HG02852 (cell line): ENCODE data around the gene RNGTT.

Experiments
- ATAC-seq: cut with Tn5 transposase; IDR thresholded peaks from one replicate; pipeline ENCODE4 v1.9.1; 2021; ENCODE audit warnings: mild to moderate bottlenecking, moderate library complexity; ENCODE audit not compliant: unreplicated experiment

The RNGTT gene

GRCh38 chr6:88671624-88672023 lies 291.8 kb downstream of the RNGTT start:
- no peak for ATAC-seq

- ATAC-seq: no peak
These were observed 293.0 kb downstream of the RNGTT start for GRCh38 chr6:88670369-88670768.

GRCh38 chr6:88669475-88669874 lies 293.9 kb downstream of the RNGTT start:
- ATAC-seq: no peak

GRCh38 chr6:88666901-88667300 lies 296.5 kb downstream of the RNGTT start:
- no peak for ATAC-seq

- no peak for ATAC-seq
These were observed 298.3 kb downstream of the RNGTT start for GRCh38 chr6:88665131-88665530.

- ATAC-seq: no peak
These were observed 299.6 kb downstream of the RNGTT start for GRCh38 chr6:88663801-88664200.

GRCh38 chr6:88662653-88663174 lies 300.7 kb downstream of the RNGTT start:
- no peak for ATAC-seq

- no peak for ATAC-seq
These were observed 301.2 kb downstream of the RNGTT start for GRCh38 chr6:88662163-88662580.

GRCh38 chr6:88661136-88661535 lies 302.3 kb downstream of the RNGTT start:
- ATAC-seq: no peak

GRCh38 chr6:88655586-88655985 lies 307.8 kb downstream of the RNGTT start:
- ATAC-seq: no peak

GRCh38 chr6:88653936-88654335 lies 309.5 kb downstream of the RNGTT start:
- ATAC-seq: no peak

- no peak for ATAC-seq
These were observed 312.0 kb downstream of the RNGTT start for GRCh38 chr6:88651400-88651799.

GRCh38 chr6:88650979-88651378 lies 312.4 kb downstream of the RNGTT start:
- ATAC-seq: no peak

GRCh38 chr6:88650029-88650619 lies 313.3 kb downstream of the RNGTT start:
- peak; percentile 95 for ATAC-seq

- ATAC-seq: peak; percentile 97
These were observed 322.1 kb downstream of the RNGTT start for GRCh38 chr6:88641178-88641903.

GRCh38 chr6:88637761-88638545 lies 325.5 kb downstream of the RNGTT start:
- ATAC-seq: no peak

- no peak for ATAC-seq
These were observed 326.5 kb downstream of the RNGTT start for GRCh38 chr6:88636871-88637270.

GRCh38 chr6:88633782-88634181 lies 329.6 kb downstream of the RNGTT start:
- ATAC-seq: no peak

GRCh38 chr6:88631830-88632229 lies 331.6 kb downstream of the RNGTT start:
- no peak for ATAC-seq

GRCh38 chr6:88629838-88630494 lies 333.5 kb downstream of the RNGTT start:
- peak; percentile 61 for ATAC-seq

GRCh38 chr6:88626460-88626859 lies 337.0 kb downstream of the RNGTT start:
- no peak for ATAC-seq
